K562 (cell line): ENCODE results near the gene PDGFD. TPM values are rescaled to one million over a fixed set of nuclear protein-coding genes. Genes with fewer than 3 reads are reported as not detected.

ENCODE experiments used
- ARID4B ChIP-seq: sonication (generic); formaldehyde crosslinking; IDR thresholded peaks from 2 replicates; pipeline ENCODE4 v1.8.0; 2022; ENCODE audit warnings: mild to moderate bottlenecking, missing genetic modification reagents
- GATAD2A ChIP-seq: fragments of 450-650 bp; IDR thresholded peaks from 2 replicates; pipeline ENCODE4 v1.6.1; 2017
- HNRNPUL1 ChIP-seq: fragments of 200-400 bp; formaldehyde crosslinking; IDR thresholded peaks from 2 replicates; pipeline ENCODE4 v1.6.1; 2017; ENCODE audit warnings: low read length
- RFX1 ChIP-seq: fragments of 450-650 bp; IDR thresholded peaks from 2 replicates; pipeline ENCODE4 v1.6.1; 2016; ENCODE audit warnings: mild to moderate bottlenecking, moderate library complexity
- RFX7 ChIP-seq: fragments of 250-450 bp; sonication (Bioruptor Pico); IDR thresholded peaks from 2 replicates; pipeline ENCODE4 v1.5.1; 2021; ENCODE audit warnings: mild to moderate bottlenecking
- SMARCA4 ChIP-seq: fragments of 450-650 bp; IDR thresholded peaks from 2 replicates; pipeline ENCODE4 v1.6.1; 2016
- TEAD1 ChIP-seq, 2 experiments: fragments of 450-650 bp in 1 of 2; sonication (generic) in 1 of 2; formaldehyde crosslinking; IDR thresholded peaks; 2 replicates each; pipeline versions ENCODE4 v1.4.0 to v1.8.0; 2020 to 2022; ENCODE audit warnings: mild to moderate bottlenecking in 2 of 2, missing genetic modification reagents in 1 of 2
- ZBTB8A ChIP-seq: fragments of 450-650 bp; IDR thresholded peaks from 2 replicates; pipeline ENCODE4 v1.6.1; 2018; ENCODE audit warnings: mild to moderate bottlenecking, moderate library complexity; ENCODE audit not compliant: partially characterized antibody
- ZFP1 ChIP-seq: fragments of 450-650 bp; formaldehyde crosslinking; IDR thresholded peaks from 2 replicates; pipeline ENCODE4 v1.4.0; 2020; ENCODE audit warnings: mild to moderate bottlenecking, mixed read lengths
- ZNF23 ChIP-seq: fragments of 250-450 bp; sonication (Bioruptor Pico); IDR thresholded peaks from 2 replicates; pipeline ENCODE4 v1.4.0; 2020; ENCODE audit warnings: mild to moderate bottlenecking
- polyA plus RNA-seq, 8 experiments: library from polyadenylated mRNA; depleted of rRNA in 4 of 8; stranded (reverse) in 5 of 8; unstranded in 3 of 8; fragments of >200 nt; fragmentation: Nextera tagmentation in 2 of 8; fragmentation: Illumina TruSeq in 1 of 8; extraction: Ambion mirVana in 2 of 8; extraction: Trizol in 1 of 8; gene quantifications; 2 replicates each; pipeline versions ENCODE4 v1.2.1 to v1.2.3, GENCODE V29; 2011 to 2014; ENCODE audit warnings: inconsistent platforms in 1 of 8, missing spikeins in 1 of 8
- total RNA-seq, 7 experiments: library from RNA; depleted of rRNA in 6 of 7; stranded (reverse); fragments of >200 nt in 6 of 7; fragmentation: Illumina TruSeq in 2 of 7; extraction: Trizol in 2 of 7; gene quantifications; 2 replicates each; pipeline versions ENCODE4 v1.2.1 to v1.2.3, GENCODE V29; 2011 to 2021; ENCODE audit warnings: low replicate concordance in 1 of 7

PDGFD gene
- total and polyA plus RNA-seq, 9 of the 15 experiments (the other 6 are each of a cell fraction or from before 2014, with no cell fraction given) = 0.11 TPM; not detected in 8

GRCh38 chr11:104126464-104126863 is 37.5 kb downstream of the PDGFD start (continued):
- TF ChIP-seq TEAD1 (CRISPR knock-in tag; IDR thresholded peaks at IDR 0.05) (no peak), SMARCA4 (no peak), RFX7 (CRISPR knock-in tag) (no peak), ARID4B (CRISPR knock-in tag) (no peak), GATAD2A (no peak), HNRNPUL1 (no peak), RFX1 (no peak), ZNF23 (CRISPR knock-in tag) (no peak), ZFP1 (CRISPR knock-in tag) (no peak), ZBTB8A (no peak)
